Mucosa of descending colon (tissue), 3 donors: ENCODE data around the gene INTS6L. TPM values are rescaled to one million over a fixed set of nuclear protein-coding genes. Genes with fewer than 3 reads are reported as not detected.
"Not testable (repeated sequence)": the region's sequence is repeated elsewhere in the genome, so short reads cannot be mapped to it uniquely, and the experiment has no call there.

Source experiments
- ATAC-seq: fragments of 200-7000 bp; cut with Tn5 transposase; one replicate; pipeline ENCODE4 v1.9.1; 2020; ENCODE audit warnings: mild to moderate bottlenecking, moderate library complexity
- DNase-seq, 3 donors: peaks; one replicate each; pipeline ENCODE4 v3.0.0-alpha.2; 2020
- H3K36me3 ChIP-seq: fragments of 200-600 bp; one replicate; pipeline ENCODE4 v1.8.0; 2021; ENCODE audit warnings: low read depth, mild to moderate bottlenecking
- H3K4me1 ChIP-seq: fragments of 200-600 bp; one replicate; pipeline ENCODE4 v1.8.0; 2021; ENCODE audit warnings: low read depth, mild to moderate bottlenecking
- H3K4me3 ChIP-seq: fragments of 200-600 bp; one replicate; pipeline ENCODE4 v1.8.0; 2021; ENCODE audit warnings: mild to moderate bottlenecking
- H3K9me3 ChIP-seq: fragments of 200-600 bp; one replicate; pipeline ENCODE4 v1.8.0; 2021; ENCODE audit warnings: mild to moderate bottlenecking
- CTCF ChIP-seq: fragments of 200-600 bp; IDR thresholded peaks from one replicate; pipeline ENCODE4 v1.8.0; 2022; ENCODE audit warnings: antibody characterized with exemption, mild to moderate bottlenecking
- intact Hi-C, 2 donors: fragments of 100-400 bp; cut with DNase I in 1 of 2; cut with micrococcal nuclease in 1 of 2; formaldehyde crosslinking; loops; one replicate each; pipeline versions ENCODE4 v1.11.0 to v1.11.1; 2022; cut with DNase I, micrococcal nuclease
- total RNA-seq, 3 donors: library from RNA; stranded (reverse); fragmentation: NEBNext Ultra II Directional in 2 of 3; extraction: Animal tissue kit (Norgen Biotek cat#: 25700) in 2 of 3; gene quantifications; one replicate each; pipeline versions ENCODE4 v1.2.1 to v1.2.4, GENCODE V29; 2021 to 2023
- donor health status: DM: no; HTN: no; CAD: no; lungs with moderate emphysema.
- donor health status: DM: no; HTN: no; CAD: no.
- donor health status: DM: no; HTN: yes; CAD: no.

The INTS6L gene
- total RNA-seq, 3 donors from 2014 or later: 14.2 to 19.8 (median 15.0) TPM

- Histone ChIP-seq H3K4me3 (no peak overlapping the region), H3K36me3 (no peaks in the 10 kb centered on the region), H3K4me1 (no peaks in the 10 kb centered on the region), H3K9me3 (no peaks in the 10 kb centered on the region)
- no peak for TF ChIP-seq CTCF
- intact Hi-C loops: no loop called here
- no peak for ATAC-seq
- DNase-seq: no peak
Observed at GRCh38 chrX:135581496-135581895, 61.0 kb downstream of the INTS6L start.

DNA sequence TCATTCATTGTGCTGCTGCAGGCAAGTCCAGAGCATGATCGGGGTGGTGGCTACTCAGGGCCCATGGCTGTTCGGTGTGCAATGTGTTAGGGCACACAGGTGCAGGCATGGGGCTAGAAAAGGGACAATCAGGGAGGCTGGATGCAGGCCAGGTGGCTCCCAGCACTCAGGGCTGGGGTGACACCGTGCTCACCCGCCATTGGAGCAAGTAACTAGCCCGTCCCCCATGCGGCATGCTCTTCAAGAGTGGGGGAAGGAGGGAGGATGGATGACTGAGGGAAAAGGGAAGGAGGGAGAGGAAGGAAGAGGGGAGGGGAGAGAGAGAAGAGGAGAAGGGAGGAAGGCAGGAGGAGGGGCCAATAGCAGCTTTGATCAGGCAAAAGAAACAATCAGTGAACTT is 64.7 kb downstream of the INTS6L start:
- no peak overlapping the region for H3K4me3 ChIP-seq
- H3K9me3 ChIP-seq: no peaks in the 10 kb centered on the region
- no peaks in the 10 kb centered on the region for H3K4me1 ChIP-seq
- ATAC-seq (no peak), DNase-seq (no peak)
- intact Hi-C loops: no loop called here
- no peak for TF ChIP-seq CTCF
- H3K36me3 ChIP-seq: no peaks in the 10 kb centered on the region

- Histone ChIP-seq H3K4me1 (no peaks in the 10 kb centered on the region), H3K36me3 (no peaks in the 10 kb centered on the region), H3K9me3 (no peaks in the 10 kb centered on the region), H3K4me3 (no peak overlapping the region)
- intact Hi-C loops: no loop called here
- no peak for ATAC-seq
- no peak for TF ChIP-seq CTCF
- no peak for DNase-seq
Observed at GRCh38 chrX:135591871-135592270, 71.4 kb downstream of the INTS6L start.

- H3K4me1 ChIP-seq, DNase-seq, intact Hi-C loops, H3K4me3 ChIP-seq, H3K36me3 ChIP-seq, H3K9me3 ChIP-seq, ATAC-seq: not testable (repeated sequence)
Observed at GRCh38 chrX:135594049-135594448, 73.6 kb downstream of the INTS6L start.

- intact Hi-C loops, H3K4me1 ChIP-seq, H3K4me3 ChIP-seq, H3K9me3 ChIP-seq, H3K36me3 ChIP-seq, DNase-seq: not testable (repeated sequence)
- peak; percentile 60 for ATAC-seq
Observed at GRCh38 chrX:135594453-135594852, 74.0 kb downstream of the INTS6L start.

DNA sequence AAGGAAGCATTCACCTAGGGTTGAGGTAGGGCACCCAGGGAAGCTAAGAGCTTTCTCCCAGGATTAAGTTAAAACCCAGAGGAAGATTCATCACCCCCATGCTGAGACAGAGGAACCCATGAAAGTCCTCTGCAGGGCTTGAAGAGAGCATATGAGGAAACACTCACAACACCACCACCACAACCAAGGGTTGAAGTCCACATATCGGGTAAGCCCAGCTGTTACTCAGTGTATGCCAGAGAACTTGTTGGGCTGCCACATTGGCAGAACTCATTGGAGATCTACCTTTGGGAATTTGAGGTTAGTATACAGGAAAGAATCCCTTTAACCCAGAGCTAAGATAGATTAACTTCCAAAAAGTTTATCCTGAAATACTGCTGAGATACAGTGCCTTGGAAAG is 75.1 kb downstream of the INTS6L start:
- intact Hi-C loops: no loop called here
- Histone ChIP-seq H3K36me3 (no peaks in the 10 kb centered on the region), H3K9me3 (no peaks in the 10 kb centered on the region), H3K4me3 (no peak overlapping the region), H3K4me1 (no peaks in the 10 kb centered on the region)
- no peak for TF ChIP-seq CTCF
- peak; percentile 52 for ATAC-seq
- no peak for DNase-seq

DNA sequence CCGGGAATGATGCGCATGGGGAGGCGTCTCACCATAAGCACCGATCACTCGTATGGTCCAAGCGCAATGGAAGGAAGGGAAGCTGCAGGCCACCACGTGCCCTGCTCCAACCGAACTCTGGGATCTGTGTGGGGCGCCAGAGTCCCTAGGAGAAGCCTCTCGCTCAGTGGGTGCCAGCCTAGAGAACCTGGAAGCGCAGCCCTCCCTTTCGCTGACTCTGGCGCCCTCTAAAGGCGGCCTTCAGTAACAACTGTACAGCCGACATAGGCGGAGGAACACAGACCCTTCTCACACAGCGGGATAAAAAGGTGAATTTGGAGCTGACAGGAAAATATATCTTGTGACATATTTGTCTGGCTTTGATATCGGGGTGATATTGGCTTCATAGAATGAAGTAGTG is 76.0 kb downstream of the INTS6L start:
- DNase-seq: peak in 2 of 3 donors; percentile 27 to 64
- intact Hi-C loops: no loop called here
- ATAC-seq: peak; percentile 74
- H3K4me1 ChIP-seq: no peaks in the 10 kb centered on the region
- no peak overlapping the region for H3K4me3 ChIP-seq
- no peaks in the 10 kb centered on the region for H3K36me3 ChIP-seq
- TF ChIP-seq CTCF: no peak
- no peaks in the 10 kb centered on the region for H3K9me3 ChIP-seq
